Measurements from ENCODE around the gene EXOC3L4.

EXOC3L4 gene

DNA sequence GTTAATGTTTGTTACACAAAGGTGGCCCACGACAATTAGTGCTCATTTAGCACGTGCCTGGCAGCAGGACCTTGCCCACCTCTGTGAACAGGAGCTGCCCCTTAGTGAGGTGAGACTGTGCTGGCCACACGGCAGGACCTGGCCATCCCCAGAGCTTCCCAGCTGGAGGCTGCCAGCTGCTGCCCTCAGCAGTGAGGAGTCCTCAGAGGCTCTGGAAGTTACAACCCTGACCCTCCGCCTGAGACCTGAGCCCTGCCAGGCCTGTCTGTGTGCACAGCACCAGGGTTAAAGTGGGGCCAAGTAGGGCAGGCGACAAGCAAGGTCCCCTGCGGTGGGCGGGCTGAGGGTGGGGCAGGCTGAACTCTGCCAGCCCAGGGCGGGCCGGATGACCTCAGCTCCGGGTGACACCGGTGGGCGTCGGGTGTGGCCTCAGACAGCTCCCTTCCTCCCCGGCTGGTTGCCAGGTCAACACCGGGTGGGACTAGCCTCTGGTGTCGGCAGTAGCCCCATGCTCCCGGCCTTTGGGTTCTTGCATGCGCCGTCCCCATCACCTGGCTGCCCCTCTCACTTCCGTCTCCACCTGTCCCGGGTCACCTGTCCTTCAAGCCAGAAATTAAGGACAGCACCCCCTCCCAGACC lies 19.7 kb upstream of the EXOC3L4 start:
- TF ChIP-seq, protein P1, sequence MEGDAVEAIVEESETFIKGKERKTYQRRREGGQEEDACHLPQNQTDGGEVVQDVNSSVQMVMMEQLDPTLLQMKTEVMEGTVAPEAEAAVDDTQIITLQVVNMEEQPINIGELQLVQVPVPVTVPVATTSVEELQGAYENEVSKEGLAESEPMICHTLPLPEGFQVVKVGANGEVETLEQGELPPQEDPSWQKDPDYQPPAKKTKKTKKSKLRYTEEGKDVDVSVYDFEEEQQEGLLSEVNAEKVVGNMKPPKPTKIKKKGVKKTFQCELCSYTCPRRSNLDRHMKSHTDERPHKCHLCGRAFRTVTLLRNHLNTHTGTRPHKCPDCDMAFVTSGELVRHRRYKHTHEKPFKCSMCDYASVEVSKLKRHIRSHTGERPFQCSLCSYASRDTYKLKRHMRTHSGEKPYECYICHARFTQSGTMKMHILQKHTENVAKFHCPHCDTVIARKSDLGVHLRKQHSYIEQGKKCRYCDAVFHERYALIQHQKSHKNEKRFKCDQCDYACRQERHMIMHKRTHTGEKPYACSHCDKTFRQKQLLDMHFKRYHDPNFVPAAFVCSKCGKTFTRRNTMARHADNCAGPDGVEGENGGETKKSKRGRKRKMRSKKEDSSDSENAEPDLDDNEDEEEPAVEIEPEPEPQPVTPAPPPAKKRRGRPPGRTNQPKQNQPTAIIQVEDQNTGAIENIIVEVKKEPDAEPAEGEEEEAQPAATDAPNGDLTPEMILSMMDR (IDR thresholded peaks at IDR 0.05; ENCODE audit: low read depth, low read length, missing control alignments): no peak
- peak overlapping the region; percentile 38 for H3K4me3 ChIP-seq (ENCODE audit: low read depth, low read length)
- DNase-seq (ENCODE audit: low read depth): no peak
- in situ Hi-C loops (cut with HindIII; ENCODE audit: low sequenced_read_pairs): no loop called here

DNA sequence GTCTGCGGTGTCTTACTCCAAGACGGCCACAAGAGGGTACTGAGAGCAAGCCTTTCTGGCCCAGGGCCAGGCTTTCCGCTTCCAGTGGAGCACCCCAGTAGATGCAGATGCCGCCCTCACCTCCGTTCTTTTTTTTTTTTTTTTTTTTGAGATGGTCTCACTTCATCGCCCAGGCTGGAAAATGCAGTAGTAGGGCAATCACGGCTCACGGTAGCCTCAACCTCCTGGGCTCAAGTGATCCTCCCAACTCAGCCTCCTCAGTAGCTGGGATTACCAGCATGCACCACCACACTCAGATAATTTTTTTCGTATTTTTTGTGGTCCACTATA lies 16.1 kb upstream of the EXOC3L4 start:
- in situ Hi-C loops (cut with HindIII; ENCODE audit: low sequenced_read_pairs): no loop called here
- TF ChIP-seq, protein P1 (IDR thresholded peaks at IDR 0.05; ENCODE audit: low read depth, low read length, missing control alignments): peak; percentile 82
- peak; percentile 64 for DNase-seq (ENCODE audit: low read depth)
- no peak overlapping the region for H3K4me3 ChIP-seq (ENCODE audit: low read depth, low read length)

DNA sequence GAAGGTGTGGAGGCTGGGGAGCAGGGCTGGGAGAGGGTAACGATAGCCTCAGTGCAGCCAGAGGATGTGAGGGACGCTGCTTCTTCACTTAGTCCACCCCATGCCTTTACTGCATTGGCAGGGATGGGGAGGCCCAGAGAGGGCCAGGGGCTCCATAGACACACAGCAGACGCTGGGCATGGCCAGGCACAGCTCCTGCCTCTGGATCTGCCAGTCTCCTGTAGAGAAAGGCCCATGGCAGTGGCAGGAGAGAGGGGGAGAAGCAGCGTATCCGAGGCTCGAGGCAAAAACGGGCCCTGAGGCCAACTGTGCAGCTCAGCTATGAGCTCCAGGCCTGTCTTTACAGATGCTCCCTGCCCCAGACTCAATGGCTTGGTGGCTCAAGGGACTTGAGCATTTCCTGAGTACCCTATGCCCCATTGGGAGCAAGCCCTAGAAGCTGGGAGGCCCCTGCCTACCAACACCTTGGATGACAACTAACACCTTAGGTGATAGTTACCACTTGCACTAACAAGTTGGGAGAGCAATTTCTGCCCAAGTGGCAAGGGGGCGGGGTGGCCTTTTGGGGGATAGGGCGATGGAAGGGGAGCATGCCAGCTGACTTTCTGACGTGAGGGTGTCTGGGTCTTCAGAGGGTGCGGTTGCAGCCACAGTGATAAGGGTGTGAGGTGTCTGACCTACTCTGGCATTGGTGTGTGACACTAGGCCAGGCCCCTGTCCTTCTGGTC lies 15.5 kb upstream of the EXOC3L4 start:
- in situ Hi-C loops (cut with HindIII; ENCODE audit: low sequenced_read_pairs): no loop called here

DNA sequence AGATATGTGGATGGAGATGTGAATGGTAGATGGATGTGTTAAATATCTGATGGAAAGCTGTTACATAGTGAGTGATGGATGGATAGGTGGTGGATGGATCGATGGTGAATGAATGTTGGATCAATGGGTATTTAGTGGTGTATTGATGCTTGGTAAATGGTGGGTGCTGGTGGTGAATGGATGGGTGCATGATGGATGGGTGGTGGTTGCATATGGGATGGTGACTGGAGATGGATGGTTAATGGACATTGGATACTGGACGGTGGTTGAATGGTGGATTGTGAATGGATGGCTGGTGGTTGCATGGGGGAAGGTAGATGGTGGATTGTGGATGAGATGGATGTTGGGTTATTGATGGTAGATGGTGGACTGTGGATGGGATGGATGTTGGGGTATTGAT lies 12.6 kb upstream of the EXOC3L4 start:
- in situ Hi-C loops (cut with HindIII; ENCODE audit: low sequenced_read_pairs): no loop called here
- TF ChIP-seq, protein P1 (IDR thresholded peaks at IDR 0.05; ENCODE audit: low read depth, low read length, missing control alignments): no peak
- no peak overlapping the region for H3K4me3 ChIP-seq (ENCODE audit: low read depth, low read length)
- DNase-seq (ENCODE audit: low read depth): no peak

More for the DNA sequence above, 15.5 kb upstream of the EXOC3L4 start:
- DNase-seq (ENCODE audit: low read depth): no peak
- no peak overlapping the region for H3K4me3 ChIP-seq (ENCODE audit: low read depth, low read length)
- TF ChIP-seq, protein P1 (IDR thresholded peaks at IDR 0.05; ENCODE audit: low read depth, low read length, missing control alignments): no peak

DNA sequence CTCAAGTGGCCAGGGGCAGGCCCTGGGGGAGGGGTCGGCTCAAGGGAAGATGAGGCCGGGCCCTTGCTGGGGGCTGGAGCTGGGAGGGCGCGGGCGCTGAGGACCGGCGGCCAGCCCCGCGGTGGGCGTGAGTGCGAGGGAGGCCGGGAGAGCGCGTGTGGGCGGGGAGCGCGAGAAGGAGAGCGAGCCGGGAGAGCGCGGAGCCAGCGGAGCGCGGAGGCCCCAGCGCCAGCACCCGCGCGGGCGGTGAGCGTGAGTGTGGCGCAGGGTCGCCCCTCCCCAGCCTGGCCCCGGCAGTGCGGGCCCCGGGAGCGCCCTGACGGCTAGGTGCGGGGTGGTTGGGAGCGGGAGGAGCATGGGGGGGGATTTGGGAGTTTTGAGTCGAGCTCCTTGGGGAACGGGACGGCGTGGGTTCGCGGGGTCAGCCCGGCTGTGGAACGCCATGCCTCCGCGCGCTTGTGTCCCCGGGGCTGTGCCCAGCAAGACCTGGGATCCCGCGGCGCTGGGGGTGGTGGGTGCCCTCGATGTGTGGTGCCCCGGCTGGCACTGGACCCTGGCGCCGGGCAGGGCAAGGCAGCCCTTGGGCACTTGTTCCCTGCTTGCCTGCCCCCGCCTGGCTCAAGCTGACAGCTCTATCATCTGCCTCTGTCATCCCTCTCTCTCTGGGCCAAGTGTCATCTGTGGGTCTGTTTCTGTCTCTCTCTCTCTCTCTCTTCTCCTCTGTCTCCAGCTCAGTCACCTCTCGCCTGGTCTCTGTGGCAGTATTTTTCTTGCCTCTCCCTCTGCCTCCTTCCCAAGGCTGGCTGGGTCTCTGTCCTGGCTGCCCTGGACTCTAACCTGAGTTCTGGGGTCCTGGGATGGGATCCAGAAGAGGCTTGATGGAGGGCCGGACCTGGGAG lies 10.3 kb upstream of the EXOC3L4 start, which contains the start of gene LBHD2:
Gene LBHD2, plus strand, starts transcription at position 190 of the 899 bp plus-strand sequence. CDS start 1,803 bp downstream, outside the sequence.
- no peak within 1 kb of the TSS for H3K4me3 ChIP-seq (ENCODE audit: low read depth, low read length)
- TF ChIP-seq, protein P1 (IDR thresholded peaks at IDR 0.05; ENCODE audit: low read depth, low read length, missing control alignments): no peak
- DNase-seq (ENCODE audit: low read depth): no peak
- in situ Hi-C loops (cut with HindIII; ENCODE audit: low sequenced_read_pairs): no loop called here
